ENCODE results near the gene NAXE. TPM values are rescaled to one million over a fixed set of nuclear protein-coding genes. Genes with fewer than 3 reads are reported as not detected.

Gene NAXE
- total and polyA plus RNA-seq, 2 of the 13 experiments (the other 11 are each of a cell fraction or from before 2014, with no cell fraction given), result 39.4 to 59.4 TPM

DNA sequence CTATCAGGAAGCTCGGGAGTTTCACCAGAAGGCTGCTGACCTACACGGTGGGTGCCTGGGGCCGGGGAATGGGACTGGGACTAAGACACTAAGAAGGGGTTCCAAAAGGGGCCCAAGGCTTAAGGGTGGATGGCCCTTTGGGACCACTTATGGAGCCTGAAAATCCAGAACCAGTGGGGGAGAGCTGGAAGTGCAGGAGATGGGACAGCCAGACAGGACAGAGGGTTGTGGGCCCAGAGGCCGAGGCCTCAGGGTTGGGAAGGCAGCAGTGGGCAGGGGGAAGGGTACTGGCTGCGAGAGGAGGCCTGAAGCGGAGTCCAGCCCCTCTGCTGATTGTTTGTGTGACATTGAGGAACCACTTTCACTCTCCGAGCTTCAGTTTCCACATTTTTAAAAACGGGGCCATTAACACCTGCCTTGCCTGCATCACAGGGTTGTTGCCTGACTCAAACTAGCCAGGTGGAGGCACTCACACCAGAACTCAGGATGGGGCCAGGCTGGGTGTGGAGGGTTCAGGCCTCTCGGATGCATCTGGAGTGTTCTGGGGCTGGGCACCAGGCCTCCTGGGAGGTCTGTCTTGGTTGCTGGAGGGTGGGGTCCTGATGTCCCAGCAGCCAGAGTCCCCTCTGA, 9.1 kb upstream of the NAXE start:
- Histone ChIP-seq H3K9me3 (ENCODE audit: low read length) (no peaks in the 10 kb centered on the region), H3K79me2 (ENCODE audit: insufficient read depth, low read length) (no peaks in the 10 kb centered on the region), H3K9ac (ENCODE audit: insufficient read depth, low read depth, low read length) (peak overlapping the region; percentile 58), H3K4me2 (ENCODE audit: low read depth, low read length) (peak overlapping the region; percentile 72), H2AFZ (ENCODE audit: low read length) (peak overlapping the region; percentile 77), H3K4me3 (replicated peaks in 1 of 3; ENCODE audit: insufficient read depth in 1 of 3, low read depth in 2 of 3, low read length in 3 of 3) (peak overlapping the region in 2 of 3 experiments; percentile 2 to 50; a peak in 3 of 6 replicates), H4K20me1 (ENCODE audit: insufficient read depth, low read length) (no peaks in the 10 kb centered on the region), H3K27me3 (ENCODE audit: control insufficient read depth in 1 of 2, insufficient read depth in 2 of 2, low read length in 2 of 2) (peaks cover 6 to 39% of the 10 kb centered on the region in 2 experiments; a peak in 4 of 5 replicates), H3K27ac (ENCODE audit: extremely low read length, insufficient read depth, low read length) (no peak overlapping the region), H3K36me3 (replicated peaks in 1 of 2; ENCODE audit: control insufficient read depth in 1 of 2, insufficient read depth in 2 of 2, low read length in 2 of 2) (no peaks in the 10 kb centered on the region), H3K4me1 (ENCODE audit: insufficient read depth, low read length) (0 out of 2 replicates have a peak, but pooled peaks cover 14% of the 10 kb centered on the region)
- 7% methylated on average over 8 of the region's 9 CpGs for WGBS (ENCODE audit: low lambda C conversion rate)
- TF ChIP-seq, protein P1, sequence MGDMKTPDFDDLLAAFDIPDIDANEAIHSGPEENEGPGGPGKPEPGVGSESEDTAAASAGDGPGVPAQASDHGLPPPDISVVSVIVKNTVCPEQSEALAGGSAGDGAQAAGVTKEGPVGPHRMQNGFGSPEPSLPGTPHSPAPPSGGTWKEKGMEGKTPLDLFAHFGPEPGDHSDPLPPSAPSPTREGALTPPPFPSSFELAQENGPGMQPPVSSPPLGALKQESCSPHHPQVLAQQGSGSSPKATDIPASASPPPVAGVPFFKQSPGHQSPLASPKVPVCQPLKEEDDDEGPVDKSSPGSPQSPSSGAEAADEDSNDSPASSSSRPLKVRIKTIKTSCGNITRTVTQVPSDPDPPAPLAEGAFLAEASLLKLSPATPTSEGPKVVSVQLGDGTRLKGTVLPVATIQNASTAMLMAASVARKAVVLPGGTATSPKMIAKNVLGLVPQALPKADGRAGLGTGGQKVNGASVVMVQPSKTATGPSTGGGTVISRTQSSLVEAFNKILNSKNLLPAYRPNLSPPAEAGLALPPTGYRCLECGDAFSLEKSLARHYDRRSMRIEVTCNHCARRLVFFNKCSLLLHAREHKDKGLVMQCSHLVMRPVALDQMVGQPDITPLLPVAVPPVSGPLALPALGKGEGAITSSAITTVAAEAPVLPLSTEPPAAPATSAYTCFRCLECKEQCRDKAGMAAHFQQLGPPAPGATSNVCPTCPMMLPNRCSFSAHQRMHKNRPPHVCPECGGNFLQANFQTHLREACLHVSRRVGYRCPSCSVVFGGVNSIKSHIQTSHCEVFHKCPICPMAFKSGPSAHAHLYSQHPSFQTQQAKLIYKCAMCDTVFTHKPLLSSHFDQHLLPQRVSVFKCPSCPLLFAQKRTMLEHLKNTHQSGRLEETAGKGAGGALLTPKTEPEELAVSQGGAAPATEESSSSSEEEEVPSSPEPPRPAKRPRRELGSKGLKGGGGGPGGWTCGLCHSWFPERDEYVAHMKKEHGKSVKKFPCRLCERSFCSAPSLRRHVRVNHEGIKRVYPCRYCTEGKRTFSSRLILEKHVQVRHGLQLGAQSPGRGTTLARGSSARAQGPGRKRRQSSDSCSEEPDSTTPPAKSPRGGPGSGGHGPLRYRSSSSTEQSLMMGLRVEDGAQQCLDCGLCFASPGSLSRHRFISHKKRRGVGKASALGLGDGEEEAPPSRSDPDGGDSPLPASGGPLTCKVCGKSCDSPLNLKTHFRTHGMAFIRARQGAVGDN (CRISPR knock-in tag; IDR thresholded peaks at IDR 0.05), result peak; percentile 10; the same call in 1 of the 2 replicates
- TF ChIP-seq PHF20 (CRISPR knock-in tag; IDR thresholded peaks at IDR 0.05), result 0 out of 2 replicates have a peak, but pooled peaks have one; percentile 25
- TF ChIP-seq SPEN (CRISPR knock-in tag; IDR thresholded peaks at IDR 0.05; ENCODE audit: low read depth), result 0 out of 2 replicates have a peak, but pooled peaks have one; percentile 5
- TF ChIP-seq, protein P2, sequence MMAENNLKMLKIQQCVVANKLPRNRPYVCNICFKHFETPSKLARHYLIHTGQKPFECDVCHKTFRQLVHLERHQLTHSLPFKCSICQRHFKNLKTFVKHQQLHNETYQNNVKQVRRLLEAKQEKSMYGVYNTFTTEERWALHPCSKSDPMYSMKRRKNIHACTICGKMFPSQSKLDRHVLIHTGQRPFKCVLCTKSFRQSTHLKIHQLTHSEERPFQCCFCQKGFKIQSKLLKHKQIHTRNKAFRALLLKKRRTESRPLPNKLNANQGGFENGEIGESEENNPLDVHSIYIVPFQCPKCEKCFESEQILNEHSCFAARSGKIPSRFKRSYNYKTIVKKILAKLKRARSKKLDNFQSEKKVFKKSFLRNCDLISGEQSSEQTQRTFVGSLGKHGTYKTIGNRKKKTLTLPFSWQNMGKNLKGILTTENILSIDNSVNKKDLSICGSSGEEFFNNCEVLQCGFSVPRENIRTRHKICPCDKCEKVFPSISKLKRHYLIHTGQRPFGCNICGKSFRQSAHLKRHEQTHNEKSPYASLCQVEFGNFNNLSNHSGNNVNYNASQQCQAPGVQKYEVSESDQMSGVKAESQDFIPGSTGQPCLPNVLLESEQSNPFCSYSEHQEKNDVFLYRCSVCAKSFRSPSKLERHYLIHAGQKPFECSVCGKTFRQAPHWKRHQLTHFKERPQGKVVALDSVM (CRISPR knock-in tag; IDR thresholded peaks at IDR 0.05), result no peak
- no peak for TF ChIP-seq NFE2 (CRISPR knock-in tag; IDR thresholded peaks at IDR 0.05)
- intact Hi-C loops (cut with micrococcal nuclease; ENCODE audit: unreplicated experiment), result loop anchor here (5.0 kb wide), 1 partner anchor 80 kb away; the partner anchor contains the start of gene MEF2D
- POLR2A ChIA-PET, result interaction anchor here (1.0 to 1.6 kb wide), 3 partner anchors 9 to 78 kb away, joined by 5 to 10 read pairs (median 6); partner anchors contain the start of gene NAXE
- in situ Hi-C loops (cut with HindIII; ENCODE audit: extremely low pct_ligation_motif_present, low pct_unique_long_range_greater_than_20kb), result no loop called here
- CTCF ChIA-PET (ENCODE audit: low intra/inter-chr PET ratio, low total read pairs), result interaction anchor here (5.8 kb wide), 1 partner anchor 26 kb away, joined by 86 read pairs; no protein-coding TSS in a partner anchor
- DNase-seq (ENCODE audit: low spot score) (no peak), FAIRE-seq (no peak), ATAC-seq (peak; percentile 27)
- no TSS peak for BruUV-seq (replicated peaks)

Measured in HepG2 (cell line).